Sigmoid colon (tissue), 7 donors: ENCODE results near the gene PCNX3. TPM values are rescaled to one million over a fixed set of nuclear protein-coding genes. Genes with fewer than 3 reads are reported as not detected.
A peak's percentile ranks its signal among the peaks of the same experiment; 100 is the strongest.

Experiments used
- DNase-seq: peaks from one replicate; pipeline ENCODE4 v3.0.0-alpha.2; 2019
- H3K27ac ChIP-seq, 4 donors: fragments of 200-600 bp; sonication (generic); one replicate each; pipeline ENCODE4 v1.5.1; 2016 to 2019; ENCODE audit warnings: mild to moderate bottlenecking in 1 of 4
- H3K27me3 ChIP-seq, 3 donors: fragments of 200-600 bp; sonication (generic); one replicate each; pipeline ENCODE4 v1.5.1; 2019; ENCODE audit warnings: mild to moderate bottlenecking in 1 of 3
- H3K36me3 ChIP-seq, 4 donors: fragments of 200-600 bp; sonication (generic); one replicate each; pipeline ENCODE4 v1.5.1; 2016 to 2019
- H3K4me1 ChIP-seq, 4 donors: fragments of 200-600 bp; sonication (generic); one replicate each; pipeline ENCODE4 v1.5.1; 2017 to 2019
- H3K4me3 ChIP-seq, 4 donors: fragments of 200-600 bp; sonication (generic); one replicate each; pipeline ENCODE4 v1.5.1; 2017 to 2019; ENCODE audit warnings: mild to moderate bottlenecking in 2 of 4, moderate library complexity in 1 of 4
- H3K9me3 ChIP-seq, 4 donors: fragments of 200-600 bp in 3 of 4; sonication (generic) in 3 of 4; one replicate each; pipeline versions ENCODE4 v1.5.1 to v1.6.1; 2013 to 2019
- EP300 ChIP-seq, 4 donors: sonication (generic); formaldehyde crosslinking; IDR thresholded peaks; one replicate each; pipeline ENCODE4 v1.6.1; 2017; ENCODE audit warnings: antibody characterized with exemption in 4 of 4
- POLR2A ChIP-seq, 2 donors: fragments of 450-650 bp; IDR thresholded peaks; one replicate each; pipeline ENCODE4 v1.6.1; 2016; ENCODE audit warnings: antibody characterized with exemption in 2 of 2, mild to moderate bottlenecking in 2 of 2, moderate library complexity in 2 of 2
- POLR2AphosphoS5 ChIP-seq, 4 donors: sonication (generic); formaldehyde crosslinking; IDR thresholded peaks; one replicate each; pipeline ENCODE4 v1.6.1; 2017; ENCODE audit warnings: antibody characterized with exemption in 4 of 4
- WGBS, 2 donors: extraction: QIAGEN DNeasy Blood & Tissue Kit; methylation state at CpG; one replicate each; pipeline ENCODE4 v1.1.7; 2013; 5-methylcytosine and 5-hydroxymethylcytosine counted together
- intact Hi-C: fragments of 100-400 bp; cut with DNase I; formaldehyde crosslinking; loops from one replicate; pipeline ENCODE4 v1.15.1; 2023
- polyA plus RNA-seq, 3 donors: library from polyadenylated mRNA; stranded (reverse); fragments of 200-250 nt; gene quantifications; one replicate each; pipeline ENCODE4 v1.2.3, GENCODE V29; 2013
- total RNA-seq, 4 donors: library from RNA; depleted of rRNA; stranded (reverse); fragments of >200 nt; gene quantifications; one replicate each; pipeline ENCODE4 v1.1.0, GENCODE V29; 2016
- TF ChIP-seq, protein P1 (sequence below), 4 experiments: fragments of 450-650 bp in 3 of 4; fragments of 200-600 bp in 1 of 4; IDR thresholded peaks; one replicate each; pipeline ENCODE4 v1.5.1; 2016 to 2019; ENCODE audit warnings: antibody characterized with exemption in 4 of 4, mild to moderate bottlenecking in 3 of 4, moderate library complexity in 2 of 4
- donor health status: healthy with polysubstance abuse.
- donor health status: Bipolar disorder and iron deficiency.
- donor health status: healthy.

PCNX3 gene
- total and polyA plus RNA-seq, 7 donors = 6.0 to 35.0 (median 11.0) TPM

DNA sequence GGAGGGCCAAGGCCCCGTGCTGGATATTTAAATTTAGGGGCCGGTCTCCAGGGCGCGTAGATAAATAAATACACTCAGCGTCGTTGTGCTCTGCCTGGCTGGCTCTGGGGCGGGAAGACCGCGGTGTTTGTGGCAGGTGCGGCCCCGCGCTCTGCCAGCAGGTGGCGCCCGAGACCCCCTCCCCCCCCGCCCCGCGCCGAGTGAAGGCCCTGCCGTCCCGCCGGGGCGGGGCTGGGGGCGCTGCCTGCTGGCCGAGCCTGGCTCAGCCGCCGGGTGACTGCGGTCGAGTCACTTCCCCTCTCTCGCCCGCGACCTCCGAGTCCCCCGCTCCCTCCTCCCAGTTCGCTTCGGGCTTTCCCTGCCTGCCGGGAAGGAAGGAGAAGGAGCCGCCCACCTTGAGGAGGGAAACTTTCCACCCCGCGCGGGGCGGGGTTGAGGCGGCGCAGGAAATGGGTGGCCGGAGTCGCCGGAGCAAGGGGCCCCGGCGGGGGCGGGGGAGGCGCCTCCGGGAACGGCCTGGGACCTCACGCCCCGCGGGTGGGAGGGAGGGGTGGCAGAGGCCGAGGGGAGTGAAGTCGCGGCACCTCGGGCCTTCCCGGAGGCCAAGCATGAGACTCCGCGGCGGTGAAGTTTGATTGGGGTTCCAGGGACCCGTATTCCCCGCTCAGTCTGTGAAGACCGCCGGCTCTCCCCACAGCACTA lies 41.3 kb upstream of the PCNX3 start:
- 0 to 1% methylated on average over 67 of the region's 67 CpGs for WGBS, 2 donors
- Histone ChIP-seq H3K4me1 (peaks cover 0 to 75% (median 68%) of the 10 kb centered on the region in 4 donors), H3K36me3 (peaks cover under 1 to 13% (median 3%) of the 10 kb centered on the region in 4 donors), H3K9me3 (no peaks in the 10 kb centered on the region), H3K27ac (peak overlapping the region; percentile 91 to 98 (median 98)), H3K27me3 (no peaks in the 10 kb centered on the region), H3K4me3 (peak overlapping the region; percentile 51 to 99 (median 87))
- peak; percentile 34 to 84 (median 56) for TF ChIP-seq POLR2AphosphoS5 (IDR thresholded peaks at IDR 0.05)
- TF ChIP-seq, protein P1, sequence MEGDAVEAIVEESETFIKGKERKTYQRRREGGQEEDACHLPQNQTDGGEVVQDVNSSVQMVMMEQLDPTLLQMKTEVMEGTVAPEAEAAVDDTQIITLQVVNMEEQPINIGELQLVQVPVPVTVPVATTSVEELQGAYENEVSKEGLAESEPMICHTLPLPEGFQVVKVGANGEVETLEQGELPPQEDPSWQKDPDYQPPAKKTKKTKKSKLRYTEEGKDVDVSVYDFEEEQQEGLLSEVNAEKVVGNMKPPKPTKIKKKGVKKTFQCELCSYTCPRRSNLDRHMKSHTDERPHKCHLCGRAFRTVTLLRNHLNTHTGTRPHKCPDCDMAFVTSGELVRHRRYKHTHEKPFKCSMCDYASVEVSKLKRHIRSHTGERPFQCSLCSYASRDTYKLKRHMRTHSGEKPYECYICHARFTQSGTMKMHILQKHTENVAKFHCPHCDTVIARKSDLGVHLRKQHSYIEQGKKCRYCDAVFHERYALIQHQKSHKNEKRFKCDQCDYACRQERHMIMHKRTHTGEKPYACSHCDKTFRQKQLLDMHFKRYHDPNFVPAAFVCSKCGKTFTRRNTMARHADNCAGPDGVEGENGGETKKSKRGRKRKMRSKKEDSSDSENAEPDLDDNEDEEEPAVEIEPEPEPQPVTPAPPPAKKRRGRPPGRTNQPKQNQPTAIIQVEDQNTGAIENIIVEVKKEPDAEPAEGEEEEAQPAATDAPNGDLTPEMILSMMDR (IDR thresholded peaks at IDR 0.05) = peak; percentile 50 to 98 (median 63)
- peak in 1 of 2 donors; percentile 34 for TF ChIP-seq POLR2A (IDR thresholded peaks at IDR 0.05)
- TF ChIP-seq EP300 (IDR thresholded peaks at IDR 0.05) = no peak
- peak; percentile 96 for DNase-seq
- intact Hi-C loops = loop anchor here (5.0 kb wide), 2 partner anchors 152 to 283 kb away; partner anchors contain the start of genes CFL1 and NEAT1

DNA sequence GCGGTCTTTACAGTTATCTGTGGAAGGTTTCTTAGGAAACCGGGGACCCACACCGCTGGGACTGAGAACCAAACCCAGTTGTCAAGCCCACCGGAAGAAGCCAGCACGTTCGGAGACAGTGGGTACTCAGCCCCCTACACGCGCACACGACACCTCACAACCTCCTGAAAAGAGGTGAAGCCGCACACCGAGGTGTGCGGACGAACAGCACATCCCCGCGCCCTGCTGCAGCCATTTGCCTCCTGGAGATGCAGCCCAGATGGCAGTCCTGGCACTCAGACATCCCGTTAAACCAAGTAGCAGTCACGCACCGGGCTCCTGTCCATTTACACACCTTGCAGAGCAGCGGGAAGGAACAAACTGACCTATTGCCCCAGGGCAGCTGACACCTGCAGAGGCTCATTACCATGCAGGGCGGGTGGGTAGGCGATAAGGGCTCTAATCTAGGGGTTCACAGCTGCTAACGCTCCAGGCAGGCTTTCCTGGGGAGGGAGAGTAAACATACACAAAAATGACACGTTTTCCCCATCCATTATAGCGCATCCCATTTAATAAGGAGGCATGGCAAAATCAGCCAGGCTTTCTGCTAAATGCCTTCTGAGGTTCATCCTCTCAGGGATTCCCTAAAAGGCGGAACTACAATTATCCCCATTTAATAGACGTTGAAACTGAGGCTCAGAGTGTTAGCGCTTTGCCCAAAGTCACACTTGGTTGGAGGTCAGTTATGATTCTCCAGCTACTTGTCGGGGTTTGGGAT lies 40.6 kb upstream of the PCNX3 start:
- Histone ChIP-seq H3K9me3 (no peaks in the 10 kb centered on the region), H3K4me3 (peak overlapping the region; percentile 36 to 99 (median 87)), H3K4me1 (peaks cover 0 to 76% (median 67%) of the 10 kb centered on the region in 4 donors), H3K27ac (peak overlapping the region; percentile 91 to 98 (median 98)), H3K36me3 (peaks cover 8 to 20% (median 10%) of the 10 kb centered on the region in 4 donors), H3K27me3 (no peaks in the 10 kb centered on the region)
- 6 to 11% methylated on average over 28 of the region's 28 CpGs for WGBS, 2 donors
- intact Hi-C loops = loop anchor here (5.0 kb wide), 2 partner anchors 153 to 282 kb away; partner anchors contain the start of genes CFL1 and NEAT1
- DNase-seq = peak; percentile 83
- TF ChIP-seq POLR2A (IDR thresholded peaks at IDR 0.05) = no peak
- TF ChIP-seq EP300 (IDR thresholded peaks at IDR 0.05) = no peak
- peak in 3 of 4 donors; percentile 8 to 16 (median 11) for TF ChIP-seq POLR2AphosphoS5 (IDR thresholded peaks at IDR 0.05)

DNA sequence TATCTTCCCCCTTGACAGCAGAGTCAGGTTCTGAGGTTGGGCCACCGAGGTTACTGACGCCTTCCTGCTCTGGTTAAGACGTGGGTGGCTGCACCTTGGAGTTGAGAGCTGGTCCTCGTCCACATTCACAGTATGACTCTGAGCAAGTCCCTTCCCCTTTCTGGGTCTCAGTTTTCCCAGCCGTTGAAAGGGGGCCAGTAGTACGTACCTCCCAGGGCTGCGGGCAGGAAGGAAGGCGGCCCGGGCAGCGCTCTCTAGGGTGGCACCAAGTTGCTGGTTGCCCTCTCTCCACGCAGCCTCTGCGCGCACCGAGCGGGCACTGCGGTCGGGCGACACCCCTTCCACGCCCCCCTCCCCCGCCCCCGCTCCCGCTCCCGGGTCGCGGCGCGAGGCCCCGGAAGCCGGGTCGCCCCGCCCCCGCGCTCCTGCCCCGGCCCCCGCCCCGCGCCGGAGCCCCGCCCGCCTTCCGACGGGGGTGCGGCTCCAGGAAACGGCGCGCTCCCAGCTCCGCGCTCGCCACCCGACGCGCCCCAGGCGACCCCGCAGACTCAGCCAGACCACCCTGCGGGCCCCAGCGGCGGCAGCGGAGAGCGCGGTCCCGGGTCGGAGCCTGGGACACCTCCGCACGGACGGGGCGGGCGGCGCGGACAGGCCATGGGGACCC lies 39.9 kb upstream of the PCNX3 start, which contains the start of gene EHBP1L1:
EHBP1L1 (plus strand) TSS at position 486 of the 664 bp plus-strand sequence. CDS start 250 bp downstream, outside the sequence.
- no peaks in the 10 kb centered on the region for H3K27me3 ChIP-seq
- intact Hi-C loops = loop anchor here (2.0 kb wide), 1 partner anchor 17 kb away; no protein-coding TSS in a partner anchor
- 1% methylated on average over 69 of the region's 69 CpGs for WGBS, 2 donors
- H3K9me3 ChIP-seq = no peaks in the 10 kb centered on the region
- peak within 1 kb of the TSS; percentile 68 to 99 (median 87) for H3K4me3 ChIP-seq
- peak within 1 kb of the TSS; percentile 91 to 98 (median 98) for H3K27ac ChIP-seq
- peaks cover 0 to 81% (median 68%) of the 10 kb centered on the region in 4 donors for H3K4me1 ChIP-seq
- TF ChIP-seq, protein P1 (IDR thresholded peaks at IDR 0.05) = no peak
- TF ChIP-seq POLR2A (IDR thresholded peaks at IDR 0.05) = no peak
- no peak for TF ChIP-seq EP300 (IDR thresholded peaks at IDR 0.05)
- TF ChIP-seq POLR2AphosphoS5 (IDR thresholded peaks at IDR 0.05) = peak; percentile 17 to 69 (median 59)
- H3K36me3 ChIP-seq = peaks cover 15 to 27% (median 17%) of the 10 kb centered on the region in 4 donors
- peak; percentile 88 for DNase-seq

DNA sequence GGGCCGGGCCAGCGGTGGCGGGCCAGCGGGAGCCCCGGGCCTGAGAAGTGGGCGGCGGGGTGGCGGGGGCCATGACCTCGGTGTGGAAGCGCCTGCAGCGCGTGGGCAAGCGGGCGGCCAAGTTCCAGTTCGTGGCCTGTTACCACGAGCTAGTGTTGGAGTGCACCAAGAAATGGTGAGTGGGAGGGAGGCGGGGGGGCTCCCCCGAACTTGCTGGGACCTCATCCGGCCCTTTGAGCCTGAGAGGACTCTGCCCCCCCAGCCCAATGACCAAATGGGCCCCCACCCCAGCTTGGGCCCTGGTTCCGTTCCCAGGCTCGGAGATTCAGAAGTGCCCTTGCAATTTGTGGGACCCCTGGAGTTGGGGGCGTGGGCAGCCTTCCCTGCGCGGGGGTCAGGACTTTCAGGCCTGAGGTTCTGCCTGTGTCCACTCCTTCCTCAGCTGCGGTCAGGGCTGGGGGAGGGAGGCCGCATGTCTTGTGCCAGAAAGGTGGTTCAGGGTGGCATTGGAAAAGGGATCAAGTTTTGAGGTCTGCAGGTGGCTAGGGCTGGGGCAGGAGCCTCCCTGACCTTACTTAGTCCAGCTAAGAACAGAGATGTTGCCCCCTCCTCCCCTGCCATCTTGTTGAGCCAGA lies 39.2 kb upstream of the PCNX3 start:
- peak overlapping the region; percentile 91 to 98 (median 98) for H3K27ac ChIP-seq
- TF ChIP-seq POLR2A (IDR thresholded peaks at IDR 0.05) (no peak), POLR2AphosphoS5 (IDR thresholded peaks at IDR 0.05) (no peak), EP300 (IDR thresholded peaks at IDR 0.05) (no peak)
- TF ChIP-seq, protein P1 (IDR thresholded peaks at IDR 0.05) = no peak
- H3K4me1 ChIP-seq = peaks cover 0 to 76% (median 63%) of the 10 kb centered on the region in 4 donors
- H3K36me3 ChIP-seq = peaks cover 22 to 34% (median 24%) of the 10 kb centered on the region in 4 donors
- peak overlapping the region; percentile 68 to 99 (median 87) for H3K4me3 ChIP-seq
- no peaks in the 10 kb centered on the region for H3K27me3 ChIP-seq
- WGBS, 2 donors = 6 to 8% methylated on average over 26 of the region's 26 CpGs
- no peaks in the 10 kb centered on the region for H3K9me3 ChIP-seq
- DNase-seq = peak; percentile 84
- intact Hi-C loops = loop anchor here (2.0 kb wide), 1 partner anchor 16 kb away; no protein-coding TSS in a partner anchor
